Upper lobe of left lung (tissue), 6 donors: ENCODE measurements around the gene SLC17A8. TPM values are rescaled to one million over a fixed set of nuclear protein-coding genes. Genes with fewer than 3 reads are reported as not detected.

Experiments used
- ATAC-seq, 2 donors: fragments of 200-7000 bp; cut with Tn5 transposase; one replicate each; pipeline ENCODE4 v1.9.1; 2022; ENCODE audit warnings: mild to moderate bottlenecking in 2 of 2, moderate library complexity in 2 of 2; ENCODE audit not compliant: low FRiP score in 2 of 2
- DNase-seq, 2 donors: peaks; one replicate each; pipeline ENCODE4 v3.0.0-alpha.2; 2019 to 2020
- H3K27ac ChIP-seq, 4 donors: fragments of 200-600 bp; sonication (generic); one replicate each; pipeline ENCODE4 v1.5.1; 2016 to 2019
- H3K27me3 ChIP-seq, 4 donors: fragments of 200-600 bp; sonication (generic); one replicate each; pipeline ENCODE4 v1.5.1; 2017 to 2019
- H3K36me3 ChIP-seq, 4 donors: fragments of 200-600 bp; sonication (generic); one replicate each; pipeline ENCODE4 v1.5.1; 2016 to 2019
- H3K4me1 ChIP-seq, 4 donors: fragments of 200-600 bp; sonication (generic); one replicate each; pipeline ENCODE4 v1.5.1; 2018 to 2019
- H3K4me3 ChIP-seq, 4 donors: fragments of 200-600 bp; sonication (generic); one replicate each; pipeline ENCODE4 v1.5.1; 2017 to 2019; ENCODE audit warnings: mild to moderate bottlenecking in 2 of 4, moderate library complexity in 1 of 4
- H3K9me3 ChIP-seq, 4 donors: fragments of 200-600 bp; sonication (generic); one replicate each; pipeline ENCODE4 v1.5.1; 2018 to 2019
- EP300 ChIP-seq, 4 donors: sonication (generic); formaldehyde crosslinking; IDR thresholded peaks; one replicate each; pipeline ENCODE4 v1.5.1; 2017; ENCODE audit warnings: antibody characterized with exemption in 4 of 4, control low read depth in 2 of 4
- POLR2A ChIP-seq, 4 donors: fragments of 450-650 bp; IDR thresholded peaks; one replicate each; pipeline ENCODE4 v1.5.1; 2016 to 2017; ENCODE audit warnings: antibody characterized with exemption in 4 of 4, mild to moderate bottlenecking in 2 of 4
- POLR2AphosphoS5 ChIP-seq, 2 donors: sonication (generic); formaldehyde crosslinking; IDR thresholded peaks; one replicate each; pipeline ENCODE4 v1.5.1; 2017; ENCODE audit warnings: antibody characterized with exemption in 2 of 2
- WGBS, 2 donors: methylation state at CpG; one replicate each; pipeline ENCODE4 v1.1.5; 2017 to 2018; 5-methylcytosine and 5-hydroxymethylcytosine counted together
- total RNA-seq, 6 donors: library from RNA; depleted of rRNA in 4 of 6; stranded (reverse); fragments of >200 nt in 4 of 6; gene quantifications; one replicate each; pipeline versions ENCODE4 v1.1.0 to v1.2.1, GENCODE V29; 2016 to 2021
- TF ChIP-seq, protein P1 (sequence below), 6 experiments: fragments of 450-650 bp in 4 of 6; fragments of 200-600 bp in 2 of 6; sonication (generic) in 2 of 6; IDR thresholded peaks; one replicate each; pipeline ENCODE4 v1.5.1; 2016 to 2019; ENCODE audit warnings: antibody characterized with exemption in 6 of 6
- donor health status: DM: no; HTN: no; CAD: no; lungs with moderate emphysema.
- donor health status: DM: no; HTN: yes; CAD: no; lungs with severe emphysema.

Gene SLC17A8
- total RNA-seq, 6 donors from 2014 or later, result 0.11 to 0.55 (median 0.36) TPM; not detected in 2

DNA sequence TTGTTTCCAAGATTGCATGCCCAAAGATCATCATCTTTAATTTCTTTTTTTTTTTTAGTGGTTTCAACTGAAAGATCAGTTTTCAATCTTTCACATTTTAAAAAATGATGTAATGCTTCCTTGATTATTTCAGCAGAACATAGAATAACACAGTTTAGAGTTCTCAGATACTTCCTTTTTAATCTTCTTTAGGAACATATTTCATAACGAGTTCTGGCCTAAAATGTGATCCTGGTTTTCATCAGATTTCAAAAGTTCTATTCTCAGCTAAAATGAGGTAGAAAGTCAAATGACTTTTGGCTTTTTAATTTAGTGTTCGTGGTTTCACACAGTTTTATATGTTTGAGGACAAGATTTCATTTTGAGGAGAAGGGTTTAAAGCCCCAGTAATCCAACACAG is 76.8 kb downstream of the SLC17A8 start:
- Histone ChIP-seq H3K27ac (no peak overlapping the region), H3K4me3 (no peak overlapping the region), H3K36me3 (no peaks in the 10 kb centered on the region), H3K4me1 (no peaks in the 10 kb centered on the region), H3K9me3 (no peaks in the 10 kb centered on the region), H3K27me3 (no peaks in the 10 kb centered on the region)
- WGBS, 2 donors, result 47 to 52% methylated on average over 2 of the region's 2 CpGs
- DNase-seq (no peak), ATAC-seq (no peak)
- TF ChIP-seq POLR2A (IDR thresholded peaks at IDR 0.05) (no peak), POLR2AphosphoS5 (IDR thresholded peaks at IDR 0.05) (no peak), EP300 (IDR thresholded peaks at IDR 0.05) (no peak)
- TF ChIP-seq, protein P1, sequence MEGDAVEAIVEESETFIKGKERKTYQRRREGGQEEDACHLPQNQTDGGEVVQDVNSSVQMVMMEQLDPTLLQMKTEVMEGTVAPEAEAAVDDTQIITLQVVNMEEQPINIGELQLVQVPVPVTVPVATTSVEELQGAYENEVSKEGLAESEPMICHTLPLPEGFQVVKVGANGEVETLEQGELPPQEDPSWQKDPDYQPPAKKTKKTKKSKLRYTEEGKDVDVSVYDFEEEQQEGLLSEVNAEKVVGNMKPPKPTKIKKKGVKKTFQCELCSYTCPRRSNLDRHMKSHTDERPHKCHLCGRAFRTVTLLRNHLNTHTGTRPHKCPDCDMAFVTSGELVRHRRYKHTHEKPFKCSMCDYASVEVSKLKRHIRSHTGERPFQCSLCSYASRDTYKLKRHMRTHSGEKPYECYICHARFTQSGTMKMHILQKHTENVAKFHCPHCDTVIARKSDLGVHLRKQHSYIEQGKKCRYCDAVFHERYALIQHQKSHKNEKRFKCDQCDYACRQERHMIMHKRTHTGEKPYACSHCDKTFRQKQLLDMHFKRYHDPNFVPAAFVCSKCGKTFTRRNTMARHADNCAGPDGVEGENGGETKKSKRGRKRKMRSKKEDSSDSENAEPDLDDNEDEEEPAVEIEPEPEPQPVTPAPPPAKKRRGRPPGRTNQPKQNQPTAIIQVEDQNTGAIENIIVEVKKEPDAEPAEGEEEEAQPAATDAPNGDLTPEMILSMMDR (IDR thresholded peaks at IDR 0.05), result no peak

DNA sequence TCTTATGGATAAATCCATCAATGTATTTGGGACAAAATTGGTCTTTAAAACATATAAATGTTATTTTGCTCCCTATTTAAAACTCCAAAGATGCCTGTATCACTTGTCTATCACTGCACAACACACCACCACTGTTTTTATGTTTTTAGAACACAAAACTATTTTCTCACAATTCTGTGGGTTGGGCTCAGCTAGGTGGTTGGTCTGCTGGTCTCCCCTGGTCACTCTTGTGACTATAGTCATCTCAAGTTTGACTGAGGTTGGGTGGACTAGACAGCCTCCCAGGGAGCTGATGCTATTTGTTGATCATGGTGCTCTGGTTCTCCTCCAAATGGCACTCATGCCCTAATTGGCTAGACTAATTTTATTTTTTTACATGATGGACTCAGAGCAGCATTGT is 77.3 kb downstream of the SLC17A8 start:
- Histone ChIP-seq H3K4me1 (no peaks in the 10 kb centered on the region), H3K4me3 (no peak overlapping the region), H3K27ac (peak overlapping the region in 1 of 4 donors; percentile 21), H3K27me3 (no peaks in the 10 kb centered on the region), H3K9me3 (no peaks in the 10 kb centered on the region), H3K36me3 (no peaks in the 10 kb centered on the region)
- TF ChIP-seq EP300 (IDR thresholded peaks at IDR 0.05) (no peak), POLR2A (IDR thresholded peaks at IDR 0.05) (no peak), POLR2AphosphoS5 (IDR thresholded peaks at IDR 0.05) (no peak)
- TF ChIP-seq, protein P1 (IDR thresholded peaks at IDR 0.05), result no peak
- DNase-seq (no peak), ATAC-seq (no peak)

DNA sequence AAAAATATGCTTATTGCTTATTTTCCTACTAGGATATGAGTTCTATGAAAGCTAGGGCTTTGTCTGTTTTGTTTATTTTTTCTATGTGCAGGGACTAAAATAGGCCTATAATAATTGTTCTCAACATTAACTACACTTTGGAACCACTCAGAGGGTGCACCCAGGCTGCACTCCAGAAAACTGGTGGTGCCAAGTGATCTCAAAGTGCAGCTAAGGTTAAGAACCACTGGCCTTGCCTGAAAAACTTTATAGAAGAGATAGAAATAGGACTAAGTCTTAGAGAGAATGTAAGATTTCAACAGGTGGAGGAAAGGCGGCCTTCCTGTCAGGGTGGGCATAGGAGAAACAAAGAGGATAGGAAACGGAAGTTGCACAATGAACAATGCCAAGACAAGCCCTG is 79.1 kb downstream of the SLC17A8 start:
- no peak for TF ChIP-seq EP300 (IDR thresholded peaks at IDR 0.05)
- TF ChIP-seq POLR2A (IDR thresholded peaks at IDR 0.05), result no peak
- TF ChIP-seq, protein P1 (IDR thresholded peaks at IDR 0.05), result no peak
- no peak for TF ChIP-seq POLR2AphosphoS5 (IDR thresholded peaks at IDR 0.05)
- no peak for ATAC-seq
- H3K9me3 ChIP-seq, result no peaks in the 10 kb centered on the region
- H3K27me3 ChIP-seq, result no peaks in the 10 kb centered on the region
- 39 to 52% methylated on average over 2 of the region's 2 CpGs for WGBS, 2 donors
- H3K4me3 ChIP-seq, result no peak overlapping the region
- no peaks in the 10 kb centered on the region for H3K4me1 ChIP-seq
- H3K27ac ChIP-seq, result no peak overlapping the region
- no peaks in the 10 kb centered on the region for H3K36me3 ChIP-seq
- DNase-seq, result no peak

DNA sequence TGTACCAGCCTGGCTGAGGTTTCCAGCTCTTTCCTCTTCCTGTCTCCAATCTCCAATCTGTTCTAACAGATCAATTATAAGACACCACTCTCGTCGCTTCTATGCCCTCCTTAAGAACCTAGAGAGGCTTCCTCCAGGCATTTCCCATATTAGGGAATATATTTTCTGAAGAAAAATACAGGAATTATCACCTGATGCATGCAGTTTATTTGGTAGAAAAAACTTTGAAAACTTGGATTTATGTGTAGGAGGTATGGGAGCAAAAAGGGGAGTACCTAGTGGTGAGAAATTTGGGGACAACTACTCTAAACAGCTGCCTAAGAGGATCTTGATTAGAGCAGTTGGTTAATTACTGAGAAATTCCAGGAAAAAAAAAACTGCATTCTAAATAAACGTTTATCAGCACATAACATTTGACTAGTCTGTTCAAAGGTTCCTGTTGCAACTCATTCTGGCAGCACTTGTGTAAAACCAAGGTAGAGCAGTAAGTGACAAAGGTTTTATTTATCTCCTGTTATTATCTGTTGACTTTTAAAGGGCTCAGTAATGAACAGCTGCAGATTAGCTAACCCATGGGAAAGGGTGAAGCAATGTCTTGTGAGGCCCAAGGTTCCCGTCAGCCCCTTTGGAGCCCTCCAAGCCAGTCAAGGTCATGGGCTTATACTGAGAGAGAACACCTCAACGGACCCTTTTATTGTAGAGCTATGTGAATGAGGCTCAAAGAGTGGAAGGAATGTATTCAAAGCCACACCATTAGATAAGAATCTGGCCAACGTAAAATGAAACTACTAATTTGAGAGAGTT is 80.4 kb downstream of the SLC17A8 start:
- WGBS, 2 donors, result 55 to 59% methylated on average over 6 of the region's 6 CpGs
- Histone ChIP-seq H3K4me1 (no peaks in the 10 kb centered on the region), H3K4me3 (no peak overlapping the region), H3K27me3 (no peaks in the 10 kb centered on the region), H3K27ac (no peak overlapping the region), H3K9me3 (no peaks in the 10 kb centered on the region), H3K36me3 (no peaks in the 10 kb centered on the region)
- no peak for TF ChIP-seq EP300 (IDR thresholded peaks at IDR 0.05)
- no peak for DNase-seq
- no peak for ATAC-seq

DNA sequence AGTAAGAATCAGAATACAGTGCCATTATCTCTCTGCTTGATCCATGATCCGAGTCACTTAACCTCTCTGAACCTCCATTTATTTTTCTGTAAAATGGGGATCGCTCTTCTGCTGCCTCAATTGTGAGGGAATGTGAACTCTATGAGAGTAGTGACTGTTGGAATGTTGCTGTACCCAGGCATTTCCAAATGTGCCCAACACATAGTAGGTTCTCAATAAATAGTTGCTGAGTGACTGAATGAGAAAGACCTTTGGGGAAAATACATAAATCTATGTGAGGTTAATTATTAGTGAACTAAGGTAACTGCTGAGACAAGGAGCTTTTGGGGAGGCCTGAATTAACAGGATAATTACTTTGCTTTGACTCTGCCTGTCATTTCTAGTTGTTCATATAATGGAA is 82.9 kb downstream of the SLC17A8 start:
- Histone ChIP-seq H3K27me3 (no peaks in the 10 kb centered on the region), H3K36me3 (no peaks in the 10 kb centered on the region), H3K27ac (no peak overlapping the region), H3K4me3 (no peak overlapping the region), H3K9me3 (no peaks in the 10 kb centered on the region), H3K4me1 (no peaks in the 10 kb centered on the region)
- no peak for DNase-seq
- TF ChIP-seq POLR2A (IDR thresholded peaks at IDR 0.05), result no peak
- TF ChIP-seq, protein P1 (IDR thresholded peaks at IDR 0.05), result no peak
- no peak for TF ChIP-seq EP300 (IDR thresholded peaks at IDR 0.05)
- no peak for TF ChIP-seq POLR2AphosphoS5 (IDR thresholded peaks at IDR 0.05)
- 80 to 95% methylated on average over 2 of the region's 2 CpGs for WGBS, 2 donors
- no peak for ATAC-seq
